T-cell (primary cell): ENCODE measurements around the gene MICAL2. TPM values are rescaled to one million over a fixed set of nuclear protein-coding genes. Genes with fewer than 3 reads are reported as not detected.

Experiments
- ATAC-seq, 4 experiments: fragments of 200-7000 bp in 3 of 4; fragments of 150-1000 bp in 1 of 4; cut with Tn5 transposase; replicated peaks in 1 of 4; 1 replicate in 3 of 4; 2 replicates in 1 of 4; pipeline ENCODE4 v1.10.0; 2021; ENCODE audit warnings: moderate library complexity in 3 of 4, mild to moderate bottlenecking in 2 of 4, moderate number of reproducible peaks in 1 of 4
- CTCF ChIA-PET, 2 donors: fragments of 300-600 bp; sonication (Branson Sonifier 250); formaldehyde crosslinking; loops; one replicate each; lab custom pipeline; 2022; ENCODE audit warnings: antibody characterized with exemption in 2 of 2; lab: Charles Lee
- POLR2A ChIA-PET, 2 donors: fragments of 300-600 bp; sonication (Branson Sonifier 250); formaldehyde crosslinking; loops; one replicate each; lab custom pipeline; 2022; ENCODE audit warnings: antibody characterized with exemption in 2 of 2; lab: Charles Lee
- DNase-seq, 35 experiments: peaks; one replicate each; pipeline versions ENCODE4 v3.0.0 to v3.0.0-alpha.2; 2013 to 2023
- H3K27ac ChIP-seq: one replicate; pipeline ENCODE4 v1.5.1; 2013; ENCODE audit warnings: low read length
- H3K27me3 ChIP-seq, 2 experiments: replicated peaks in 1 of 2; 1 replicate in 1 of 2; 2 replicates in 1 of 2; pipeline versions ENCODE4 v1.6.1 to v1.7.0; 2013; ENCODE audit warnings: low read length in 1 of 2, mixed read lengths in 1 of 2; ENCODE audit not compliant: control insufficient read depth in 2 of 2, insufficient read depth in 2 of 2; ENCODE audit errors: extremely low read depth in 1 of 2
- H3K36me3 ChIP-seq, 2 donors: 1 replicate in 1 of 2; 2 replicates in 1 of 2; pipeline versions ENCODE4 v1.6.1 to v1.7.0; 2013; ENCODE audit warnings: low read length in 1 of 2; ENCODE audit not compliant: control insufficient read depth in 2 of 2, insufficient read depth in 1 of 2; ENCODE audit errors: extremely low read depth in 1 of 2
- H3K4me1 ChIP-seq, 2 experiments: 1 replicate in 1 of 2; 2 replicates in 1 of 2; pipeline versions ENCODE4 v1.6.1 to v1.7.0; 2013; ENCODE audit warnings: low read length in 2 of 2, mixed read lengths in 1 of 2; ENCODE audit not compliant: insufficient read depth in 2 of 2, control insufficient read depth in 1 of 2; ENCODE audit errors: extremely low read depth in 1 of 2
- H3K4me3 ChIP-seq, 2 donors: 1 replicate in 1 of 2; 2 replicates in 1 of 2; pipeline versions ENCODE4 v1.5.1 to v1.7.0; 2013; ENCODE audit warnings: mild to moderate bottlenecking in 2 of 2, low read length in 1 of 2, moderate library complexity in 1 of 2; ENCODE audit not compliant: control insufficient read depth in 1 of 2; ENCODE audit errors: extremely low read depth in 1 of 2
- H3K9me3 ChIP-seq: 2 replicates; pipeline ENCODE4 v1.7.0; 2013
- H3K27ac Mint-ChIP-seq, 2 donors: one replicate each; pipeline ENCODE4 v1.8.0; 2020 to 2021; ENCODE audit warnings: mild to moderate bottlenecking in 2 of 2, mixed read lengths in 2 of 2
- H3K27me3 Mint-ChIP-seq, 2 donors: one replicate each; pipeline ENCODE4 v1.8.0; 2021 to 2022; ENCODE audit warnings: mixed read lengths in 2 of 2
- H3K36me3 Mint-ChIP-seq: one replicate; pipeline ENCODE4 v1.8.0; 2021; ENCODE audit warnings: mixed read lengths
- H3K4me1 Mint-ChIP-seq, 3 donors: one replicate each; pipeline ENCODE4 v1.8.0; 2020 to 2022; ENCODE audit warnings: mixed read lengths in 3 of 3, mild to moderate bottlenecking in 1 of 3
- H3K4me3 Mint-ChIP-seq, 3 donors: one replicate each; pipeline ENCODE4 v1.8.0; 2020 to 2022; ENCODE audit warnings: mild to moderate bottlenecking in 3 of 3, mixed read lengths in 3 of 3, moderate library complexity in 3 of 3
- H3K9me3 Mint-ChIP-seq, 3 donors: one replicate each; pipeline ENCODE4 v1.8.0; 2020 to 2022; ENCODE audit warnings: mixed read lengths in 3 of 3
- WGBS: methylation state at CpG from one replicate; pipeline ENCODE4 v1.1.5; 2013; ENCODE audit warnings: missing lambda C conversion rate; ENCODE audit not compliant: insufficient coverage; 5-methylcytosine and 5-hydroxymethylcytosine counted together
- total RNA-seq, 35 experiments: library from RNA in 6 of 35; stranded (reverse) in 6 of 35; fragments of 120-200 nt in 1 of 35; gene quantifications; one replicate each; pipeline versions ENCODE4 v1.2.1 to v1.2.4 and lab custom pipeline; 2013 to 2026

Gene MICAL2
- total RNA-seq, 5 donors from 2014 or later (not counting 1 experiment from before 2014, with no cell fraction given): 13.7 to 38.7 (median 22.9) TPM

- H3K27ac ChIP-seq: no peak overlapping the region
- CTCF ChIA-PET: no interaction called here
Observed at GRCh38 chr11:12113294-12113693, 2.9 kb downstream of the MICAL2 start.

GRCh38 chr11:12114193-12115033, 4.0 kb downstream of the MICAL2 start:
- H3K4me3 ChIP-seq: no peak overlapping the region
- no peak for DNase-seq
- H3K27me3 Mint-ChIP-seq: no peaks in the 10 kb centered on the region
- 99% methylated on average over 8 of the region's 21 CpGs for WGBS
- H3K4me1 ChIP-seq: peaks cover 14 to 23% of the 10 kb centered on the region in 2 experiments
- no peak overlapping the region for H3K27ac ChIP-seq
- H3K36me3 Mint-ChIP-seq: no peaks in the 10 kb centered on the region
- no peaks in the 10 kb centered on the region for H3K9me3 Mint-ChIP-seq
- no peak overlapping the region for H3K4me3 Mint-ChIP-seq
- H3K4me1 Mint-ChIP-seq: peaks cover 25 to 31% (median 27%) of the 10 kb centered on the region in 3 donors
- peaks cover 0 to 8% of the 10 kb centered on the region in 2 experiments for H3K27me3 ChIP-seq
- H3K36me3 ChIP-seq: no peaks in the 10 kb centered on the region
- ChIA-PET POLR2A (no interaction called here), CTCF (no interaction called here)
- H3K27ac Mint-ChIP-seq: no peak overlapping the region
- ATAC-seq: no peak
- no peaks in the 10 kb centered on the region for H3K9me3 ChIP-seq

More at GRCh38 chr11:12113294-12113693, 2.9 kb downstream of the MICAL2 start:
- Histone ChIP-seq H3K36me3 (no peaks in the 10 kb centered on the region), H3K9me3 (no peaks in the 10 kb centered on the region), H3K4me1 (peaks cover 12 to 29% of the 10 kb centered on the region in 2 experiments), H3K4me3 (no peak overlapping the region), H3K27me3 (peaks cover 0 to 6% of the 10 kb centered on the region in 2 experiments)
- Mint-ChIP-seq H3K27me3 (no peaks in the 10 kb centered on the region), H3K9me3 (no peaks in the 10 kb centered on the region), H3K27ac (no peak overlapping the region), H3K4me3 (no peak overlapping the region), H3K4me1 (peaks cover 27 to 29% (median 28%) of the 10 kb centered on the region in 3 donors), H3K36me3 (no peaks in the 10 kb centered on the region)
- ATAC-seq (no peak), DNase-seq (no peak)
- WGBS: no CpG with 5 or more reads among the region's 8 CpGs
- POLR2A ChIA-PET: no interaction called here

GRCh38 chr11:12116425-12117032, 6.1 kb downstream of the MICAL2 start:
- Histone ChIP-seq H3K9me3 (no peaks in the 10 kb centered on the region), H3K27me3 (peaks cover 0 to 7% of the 10 kb centered on the region in 2 experiments), H3K4me3 (no peak overlapping the region), H3K27ac (no peak overlapping the region), H3K36me3 (no peaks in the 10 kb centered on the region), H3K4me1 (peaks cover 8 to 12% of the 10 kb centered on the region in 2 experiments)
- Mint-ChIP-seq H3K4me3 (no peak overlapping the region), H3K27me3 (no peaks in the 10 kb centered on the region), H3K9me3 (no peaks in the 10 kb centered on the region), H3K27ac (no peak overlapping the region), H3K36me3 (no peaks in the 10 kb centered on the region), H3K4me1 (peaks cover 14 to 34% (median 19%) of the 10 kb centered on the region in 3 donors)
- ATAC-seq: no peak
- POLR2A ChIA-PET: no interaction called here
- DNase-seq: no peak
- CTCF ChIA-PET: no interaction called here
- 70% methylated on average over 3 of the region's 9 CpGs for WGBS

- Histone ChIP-seq H3K27ac (no peak overlapping the region), H3K27me3 (peaks cover 0 to 7% of the 10 kb centered on the region in 2 experiments), H3K9me3 (no peaks in the 10 kb centered on the region), H3K36me3 (no peaks in the 10 kb centered on the region), H3K4me3 (no peak overlapping the region), H3K4me1 (peaks cover 7 to 11% of the 10 kb centered on the region in 2 experiments)
- WGBS: 70% methylated on average over 4 of the region's 4 CpGs
- no peaks in the 10 kb centered on the region for H3K9me3 Mint-ChIP-seq
- ATAC-seq (no peak), DNase-seq (no peak)
- H3K27me3 Mint-ChIP-seq: no peaks in the 10 kb centered on the region
- CTCF ChIA-PET: interaction anchor here in 1 of 2 donors (0.6 kb wide), 1 partner anchor 13 kb away, joined by 3 read pairs; no protein-coding TSS in a partner anchor
- peaks cover 13 to 34% (median 17%) of the 10 kb centered on the region in 3 donors for H3K4me1 Mint-ChIP-seq
- H3K4me3 Mint-ChIP-seq: no peak overlapping the region
- no peaks in the 10 kb centered on the region for H3K36me3 Mint-ChIP-seq
- no peak overlapping the region for H3K27ac Mint-ChIP-seq
- POLR2A ChIA-PET: no interaction called here
Observed at GRCh38 chr11:12117200-12117599, 6.8 kb downstream of the MICAL2 start.

GRCh38 chr11:12117611-12118010, 7.2 kb downstream of the MICAL2 start:
- no peaks in the 10 kb centered on the region for H3K9me3 Mint-ChIP-seq
- no peaks in the 10 kb centered on the region for H3K36me3 ChIP-seq
- peaks cover 7 to 11% of the 10 kb centered on the region in 2 experiments for H3K4me1 ChIP-seq
- POLR2A ChIA-PET: no interaction called here
- H3K9me3 ChIP-seq: no peaks in the 10 kb centered on the region
- CTCF ChIA-PET: interaction anchor here in 1 of 2 donors (0.6 kb wide), 1 partner anchor 14 kb away, joined by 3 read pairs; no protein-coding TSS in a partner anchor
- H3K4me3 ChIP-seq: no peak overlapping the region
- H3K27ac ChIP-seq: no peak overlapping the region
- H3K27ac Mint-ChIP-seq: no peak overlapping the region
- H3K4me3 Mint-ChIP-seq: no peak overlapping the region
- no peaks in the 10 kb centered on the region for H3K27me3 Mint-ChIP-seq
- ATAC-seq (no peak), DNase-seq (no peak)
- peaks cover 0 to 7% of the 10 kb centered on the region in 2 experiments for H3K27me3 ChIP-seq
- WGBS: 92% methylated on average over 2 of the region's 2 CpGs
- peaks cover 13 to 34% (median 17%) of the 10 kb centered on the region in 3 donors for H3K4me1 Mint-ChIP-seq
- H3K36me3 Mint-ChIP-seq: no peaks in the 10 kb centered on the region

- no peak overlapping the region for H3K27ac ChIP-seq
- Mint-ChIP-seq H3K9me3 (no peaks in the 10 kb centered on the region), H3K27me3 (no peaks in the 10 kb centered on the region), H3K4me1 (peaks cover 7 to 34% (median 14%) of the 10 kb centered on the region in 3 donors), H3K4me3 (no peak overlapping the region), H3K27ac (no peak overlapping the region), H3K36me3 (no peaks in the 10 kb centered on the region)
- ATAC-seq: no peak
- no peak overlapping the region for H3K4me3 ChIP-seq
- WGBS: no CpG with 5 or more reads among the region's 4 CpGs
- ChIA-PET POLR2A (no interaction called here), CTCF (interaction anchor here in 1 of 2 donors (0.5 kb wide), 1 partner anchor 24 kb away, joined by 3 read pairs; no protein-coding TSS in a partner anchor)
- peaks cover 7 to 11% of the 10 kb centered on the region in 2 experiments for H3K4me1 ChIP-seq
- H3K9me3 ChIP-seq: no peaks in the 10 kb centered on the region
- DNase-seq: no peak
- peaks cover 0 to 7% of the 10 kb centered on the region in 2 experiments for H3K27me3 ChIP-seq
- H3K36me3 ChIP-seq: no peaks in the 10 kb centered on the region
Observed at GRCh38 chr11:12118949-12119348, 8.6 kb downstream of the MICAL2 start.
